H1 (cell line): ENCODE results near the gene VPS54.

ENCODE experiments used
- CTCF ChIP-seq, 3 experiments: IDR thresholded peaks; 1 replicate in 2 of 3; 2 replicates in 1 of 3; pipeline versions ENCODE4 v1.5.1 to v1.6.1; 2011; ENCODE audit warnings: low read length in 3 of 3, mild to moderate bottlenecking in 3 of 3, inconsistent platforms in 2 of 3, low read depth in 1 of 3, moderate library complexity in 1 of 3; ENCODE audit not compliant: insufficient read depth in 1 of 3; ENCODE audit errors: control extremely low read depth in 1 of 3
- GABPA ChIP-seq: IDR thresholded peaks from 2 replicates; pipeline ENCODE4 v1.6.1; 2011; ENCODE audit warnings: mild to moderate bottlenecking, low read length, moderate library complexity, borderline replicate concordance; ENCODE audit not compliant: insufficient read depth
- KDM5A ChIP-seq: fragments of 200-600 bp; IDR thresholded peaks from 2 replicates; pipeline ENCODE4 v1.7.1; 2012; ENCODE audit warnings: mild to moderate bottlenecking, low read length, inconsistent platforms, mixed read lengths
- NANOG ChIP-seq: IDR thresholded peaks from 2 replicates; pipeline ENCODE4 v1.6.1; 2011; ENCODE audit warnings: low read length, low read depth, mild to moderate bottlenecking, inconsistent platforms; ENCODE audit not compliant: insufficient read depth, poor library complexity, severe bottlenecking
- POLR2A ChIP-seq, 2 experiments: IDR thresholded peaks; 1 replicate in 1 of 2; 2 replicates in 1 of 2; pipeline ENCODE4 v1.6.1; 2011; ENCODE audit warnings: low read depth in 2 of 2, low read length in 2 of 2, mild to moderate bottlenecking in 2 of 2; ENCODE audit errors: control extremely low read depth in 1 of 2
- RAD21 ChIP-seq, 2 experiments: IDR thresholded peaks in 1 of 2; conservative IDR thresholded peaks in 1 of 2; 2 replicates each; pipeline ENCODE4 v1.6.1; 2011; ENCODE audit warnings: low read depth in 2 of 2, low read length in 2 of 2, improper control_type of control experiment in 1 of 2, inconsistent platforms in 1 of 2, mild to moderate bottlenecking in 1 of 2, moderate library complexity in 1 of 2
- TAF1 ChIP-seq: IDR thresholded peaks from 2 replicates; pipeline ENCODE4 v1.6.1; 2011; ENCODE audit warnings: mild to moderate bottlenecking, low read depth, low read length
- TCF12 ChIP-seq: IDR thresholded peaks from 2 replicates; pipeline ENCODE4 v1.6.1; 2011; ENCODE audit warnings: low read depth, mild to moderate bottlenecking, low read length

- TF ChIP-seq TAF1 = no peak
- TF ChIP-seq CTCF (IDR thresholded peaks at IDR 0.05; ENCODE audit: control extremely low read depth in 1 of 3, insufficient read depth in 1 of 3, low read depth in 1 of 3, low read length in 3 of 3) = no peak
- TF ChIP-seq RAD21 (IDR thresholded peaks at IDR 0.05 in 1 of 2, conservative IDR thresholded peaks at IDR 0.05 in 1 of 2; ENCODE audit: low read depth in 2 of 2, low read length in 2 of 2) = no peak
- TF ChIP-seq TCF12 = no peak
- TF ChIP-seq POLR2A (IDR thresholded peaks at IDR 0.05; ENCODE audit: control extremely low read depth in 1 of 2, low read depth in 2 of 2, low read length in 2 of 2) = no peak
- no peak for TF ChIP-seq GABPA
- TF ChIP-seq NANOG = no peak
- no peak for TF ChIP-seq KDM5A
These were observed 824 bp upstream of the VPS54 start for GRCh38 chr2:64019975-64020528.
